GM21526 (cell line): ENCODE data around the gene CDK17.
A peak's percentile ranks its signal among the peaks of the same experiment; 100 is the strongest.
"Not testable (repeated sequence)": the region's sequence is repeated elsewhere in the genome, so short reads cannot be mapped to it uniquely, and the experiment has no call there.

Experiments used
- ATAC-seq: cut with Tn5 transposase; IDR thresholded peaks from one replicate; pipeline ENCODE4 v1.9.1; 2021; ENCODE audit warnings: moderate library complexity; ENCODE audit not compliant: unreplicated experiment, low FRiP score

CDK17 gene

DNA sequence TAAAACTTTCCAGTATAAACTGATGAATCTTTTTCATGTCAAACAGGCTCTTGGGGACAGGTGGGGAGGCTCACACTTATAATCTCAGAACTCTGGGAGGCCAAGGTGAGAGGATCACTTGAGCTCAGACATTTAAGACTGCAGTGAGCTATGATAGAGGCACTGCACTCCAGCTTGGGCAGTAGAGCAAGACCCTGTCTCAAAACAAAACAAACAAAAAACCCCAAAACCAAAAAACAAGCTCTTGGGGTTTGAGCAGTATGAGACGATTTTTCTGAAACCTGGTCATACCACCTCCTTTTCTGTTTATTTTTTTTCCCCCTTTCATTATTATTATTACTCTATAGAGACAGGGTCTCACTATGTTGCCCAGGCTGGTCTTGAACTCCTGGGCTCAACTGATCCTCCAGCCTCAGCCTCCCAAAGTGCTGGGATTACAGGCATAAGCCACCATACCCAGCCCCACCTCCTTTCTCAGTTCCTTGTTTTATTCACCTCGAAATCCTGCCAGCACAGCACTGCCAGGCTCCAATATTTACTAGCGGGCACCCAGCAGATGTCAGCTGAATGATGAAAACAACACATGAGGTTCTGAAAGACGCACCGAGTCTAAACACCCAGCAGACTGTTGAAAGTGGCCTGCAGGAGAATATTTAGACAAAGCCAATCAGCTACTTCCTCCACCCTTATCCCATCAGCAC, 19.5 kb upstream of the CDK17 start:
- ATAC-seq, result no peak

DNA sequence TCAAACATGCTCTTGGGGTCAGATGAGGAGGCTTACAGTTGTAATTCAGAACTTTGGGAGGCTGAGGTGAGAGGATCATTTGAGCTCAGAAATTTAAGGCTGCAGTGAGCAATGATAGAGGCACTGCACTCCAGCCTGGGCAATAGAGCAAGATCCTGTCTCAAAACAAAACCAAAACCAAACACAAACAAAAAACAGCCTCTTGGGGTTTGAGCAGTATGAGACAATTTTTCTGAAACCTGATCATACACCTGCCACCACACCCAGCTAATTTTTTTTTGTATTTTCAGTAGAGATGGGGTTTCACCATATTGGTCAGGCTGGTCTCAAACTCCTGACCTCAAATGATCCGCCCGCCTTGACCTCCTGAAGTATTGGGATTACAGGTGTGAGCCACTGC, 17.4 kb upstream of the CDK17 start:
- not testable (repeated sequence) for ATAC-seq

DNA sequence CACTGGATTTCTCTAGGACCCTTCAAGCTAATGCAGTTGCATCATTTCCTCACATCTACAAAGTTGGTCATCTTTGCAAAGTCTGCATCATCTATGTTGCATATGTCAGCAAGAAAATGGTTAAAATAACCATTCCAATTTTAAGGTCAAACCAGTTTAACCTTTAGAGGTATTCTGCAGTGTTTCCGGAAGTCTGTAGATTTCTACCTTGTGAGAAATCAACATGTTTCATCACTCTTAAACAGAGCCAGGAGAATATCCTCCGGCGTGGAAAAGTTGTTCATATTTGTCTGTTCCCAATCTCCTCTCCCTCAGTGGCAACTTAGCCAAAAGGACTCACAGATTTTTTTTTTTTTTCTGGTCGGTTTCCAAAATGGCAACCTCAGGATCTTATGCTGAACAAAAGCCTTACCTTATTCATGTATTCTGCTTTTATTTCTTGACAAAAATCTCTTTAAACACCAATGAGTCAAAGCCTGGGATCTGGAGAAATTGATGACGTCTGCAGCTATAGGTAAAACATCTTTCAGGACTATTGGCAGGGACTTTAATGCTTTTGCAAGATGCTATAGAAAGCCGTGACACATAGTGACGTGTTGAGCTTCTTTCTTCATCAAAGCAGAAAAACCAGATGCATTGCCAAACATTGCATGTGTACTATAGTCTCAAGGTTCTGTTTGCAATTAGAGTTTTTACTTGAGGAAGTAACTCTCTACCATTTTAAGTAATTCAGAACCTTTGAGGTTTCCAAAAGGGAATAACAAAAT, 16.0 kb upstream of the CDK17 start:
- ATAC-seq, result no peak

DNA sequence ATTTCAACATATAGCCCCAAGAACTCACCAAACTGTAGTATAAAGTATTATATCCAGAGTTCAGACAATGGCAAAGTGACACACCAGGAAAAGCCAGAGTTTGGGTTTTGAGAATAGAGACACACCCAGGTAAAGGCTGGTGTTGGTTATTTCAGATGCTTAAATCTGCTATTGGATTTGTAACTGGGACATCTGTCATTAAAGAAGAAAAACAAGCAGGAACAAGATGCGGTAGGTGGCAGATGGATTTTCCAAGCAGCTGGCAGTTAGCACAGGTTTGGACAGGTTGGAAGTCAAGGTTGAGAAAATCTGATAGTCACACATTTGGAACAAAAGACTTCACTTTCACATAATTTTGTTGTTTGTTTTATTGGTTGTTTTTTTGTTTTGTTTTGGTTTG, 14.4 kb upstream of the CDK17 start:
- ATAC-seq, result no peak

DNA sequence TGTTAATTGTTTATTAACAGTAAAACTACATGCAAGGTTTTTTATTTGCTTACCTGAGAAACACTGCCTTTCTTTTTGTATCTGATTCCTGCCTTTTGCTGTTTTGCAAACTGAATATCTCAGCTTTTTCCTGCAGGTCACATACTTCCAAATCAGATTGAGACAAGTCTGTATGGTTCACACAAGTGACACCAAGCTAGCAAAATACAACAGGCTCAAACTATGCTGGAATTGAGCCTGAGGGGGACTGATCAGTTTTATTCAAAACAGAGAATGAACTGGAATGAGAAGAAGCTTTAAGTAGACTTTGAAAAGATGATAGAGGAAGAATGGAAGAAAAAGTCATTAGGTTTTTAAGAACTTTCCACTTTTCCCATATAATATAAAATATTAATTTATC, 12.2 kb upstream of the CDK17 start:
- no peak for ATAC-seq

DNA sequence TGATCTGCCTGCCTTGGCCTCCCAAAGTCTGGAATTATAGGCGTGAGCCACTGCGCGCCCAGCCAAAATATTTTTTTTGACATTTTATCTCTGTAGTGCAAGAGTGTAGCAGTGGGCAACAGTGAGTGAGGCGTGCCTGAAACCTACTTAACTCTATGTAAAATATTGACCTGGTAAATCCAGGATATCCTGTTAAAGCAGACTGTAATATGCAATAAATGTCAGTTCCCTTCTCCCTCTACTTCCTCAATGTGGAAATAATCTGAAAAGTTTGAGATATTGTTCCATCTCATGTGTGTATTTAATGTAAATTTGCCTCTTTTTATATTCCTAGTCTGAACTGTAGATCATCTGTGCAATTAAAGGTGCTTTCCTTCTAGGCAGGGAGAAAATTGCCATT, 9.5 kb upstream of the CDK17 start:
- ATAC-seq, result no peak

DNA sequence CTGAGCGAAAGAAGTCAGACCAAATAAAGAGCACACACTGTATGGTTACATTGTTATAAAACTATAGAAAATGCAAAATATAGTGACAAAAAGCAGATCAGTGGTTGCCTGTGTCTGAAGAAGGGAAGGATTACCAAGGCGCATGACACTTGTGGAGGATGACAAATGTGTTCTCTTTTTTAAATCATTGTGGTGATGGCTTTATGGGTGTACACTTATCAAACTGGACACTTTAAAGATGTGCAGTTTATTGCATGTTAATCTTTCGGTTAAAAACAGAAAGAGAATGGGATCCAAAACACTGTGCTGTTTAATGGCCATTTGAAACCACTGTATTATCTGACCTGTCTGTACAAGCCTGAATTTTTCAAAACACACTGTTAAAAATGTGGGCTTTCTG, 8.8 kb upstream of the CDK17 start:
- ATAC-seq, result no peak

DNA sequence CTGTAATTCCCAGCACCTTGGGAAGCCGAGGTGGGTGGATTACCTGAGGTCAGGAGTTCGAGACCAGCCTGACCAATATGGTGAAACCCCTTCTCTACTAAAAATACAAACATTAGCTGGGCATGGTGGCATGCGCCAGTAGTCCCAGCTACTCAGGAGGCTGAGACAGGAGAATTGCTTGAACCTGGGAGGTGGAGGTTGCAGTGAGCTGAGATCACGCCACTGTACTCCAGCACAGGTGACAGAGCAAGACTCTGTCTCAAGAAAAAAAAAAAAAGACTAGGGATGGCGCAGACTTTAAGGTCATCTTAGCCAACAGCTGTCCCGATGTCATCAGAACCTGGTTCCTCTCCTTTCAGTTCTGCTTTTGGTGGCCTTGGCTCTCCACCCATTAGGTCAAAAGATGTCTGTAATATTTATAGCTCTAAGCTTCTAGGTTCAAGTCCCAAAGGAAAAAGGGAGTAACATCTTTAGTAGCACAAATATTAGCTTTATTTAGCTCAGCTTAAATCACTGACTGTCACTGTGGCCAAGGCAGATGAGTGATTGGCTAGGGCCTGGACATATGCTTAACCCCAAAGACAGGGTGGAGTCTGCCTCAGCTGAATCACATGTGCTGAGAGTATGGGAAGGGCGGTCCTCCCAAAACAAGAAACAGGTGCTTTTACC, 7.3 kb upstream of the CDK17 start:
- peak; percentile 90 for ATAC-seq

DNA sequence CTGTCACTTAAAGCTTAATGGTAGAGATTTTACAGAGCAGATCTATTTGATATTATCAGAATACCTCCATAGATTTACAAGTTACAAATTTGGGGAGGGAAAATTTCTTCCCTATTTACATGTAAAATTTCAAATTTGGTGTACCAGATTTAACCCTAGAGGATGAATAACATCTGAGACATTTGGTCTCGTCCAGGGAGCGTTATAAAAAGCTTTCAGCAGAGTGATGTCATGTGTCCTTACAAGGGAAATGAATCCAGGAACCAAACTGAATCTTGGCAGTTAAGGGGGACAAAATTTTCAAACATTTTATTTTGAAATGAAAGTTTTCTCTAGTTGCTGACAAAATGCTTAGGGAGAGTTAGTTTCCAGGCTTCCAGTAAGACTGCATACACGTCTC, 4.5 kb upstream of the CDK17 start:
- no peak for ATAC-seq

DNA sequence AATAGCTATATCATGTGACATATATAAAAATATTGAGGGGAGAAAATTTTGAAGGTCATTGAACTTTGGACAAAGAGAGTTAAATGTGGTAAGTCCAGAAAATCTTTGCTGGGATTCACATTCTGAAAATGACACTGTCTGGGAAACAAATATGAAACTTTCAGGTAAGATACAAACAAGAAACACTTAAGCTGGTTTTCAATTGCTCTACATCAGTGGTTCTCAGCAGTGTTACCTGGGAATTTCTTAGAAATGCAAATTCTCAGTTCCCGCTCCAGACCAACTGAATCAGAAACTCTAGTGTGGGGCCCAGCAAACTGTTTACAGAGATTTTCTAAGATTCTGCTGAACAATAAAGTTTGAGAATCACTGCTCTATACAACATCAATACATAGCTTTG, 3.6 kb upstream of the CDK17 start:
- no peak for ATAC-seq

DNA sequence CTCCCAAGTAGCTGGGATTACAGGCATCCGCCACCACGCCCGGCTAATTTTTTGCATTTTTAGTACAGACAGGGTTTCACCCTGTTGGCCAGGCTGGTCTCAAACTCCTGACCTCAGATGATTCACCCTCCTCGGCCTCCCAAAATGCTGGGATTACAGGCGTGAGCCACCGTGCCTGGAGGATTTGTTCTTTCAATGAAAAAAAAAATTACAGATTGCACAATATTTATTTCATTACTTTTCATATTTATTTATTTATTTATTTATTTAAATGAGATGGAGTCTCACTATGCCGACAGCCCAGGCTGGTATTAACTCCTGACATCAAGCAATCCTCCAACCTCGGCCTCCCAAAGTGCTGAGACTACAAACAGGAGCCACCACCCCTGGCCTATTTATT, 2.3 kb upstream of the CDK17 start:
- ATAC-seq, result not testable (repeated sequence)

DNA sequence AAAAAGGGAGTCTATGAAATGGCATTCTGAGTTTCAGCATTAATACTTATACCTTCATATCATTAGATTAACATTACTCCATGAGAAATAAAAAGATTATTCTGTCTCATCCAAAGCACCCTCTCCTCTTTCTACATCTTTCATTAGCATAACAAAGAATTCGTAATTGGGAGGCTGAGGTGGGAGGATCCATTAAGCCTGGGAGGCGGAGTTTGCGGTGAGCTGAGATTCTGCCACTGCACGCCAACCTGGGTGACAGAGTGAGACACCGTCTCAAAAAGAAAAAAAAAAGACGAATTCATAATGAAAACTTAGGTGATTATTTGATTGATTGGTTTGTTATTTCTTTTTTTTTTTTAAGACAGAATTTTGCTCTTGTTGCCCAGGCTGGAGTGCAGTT, 1.8 kb upstream of the CDK17 start:
- no peak for ATAC-seq

DNA sequence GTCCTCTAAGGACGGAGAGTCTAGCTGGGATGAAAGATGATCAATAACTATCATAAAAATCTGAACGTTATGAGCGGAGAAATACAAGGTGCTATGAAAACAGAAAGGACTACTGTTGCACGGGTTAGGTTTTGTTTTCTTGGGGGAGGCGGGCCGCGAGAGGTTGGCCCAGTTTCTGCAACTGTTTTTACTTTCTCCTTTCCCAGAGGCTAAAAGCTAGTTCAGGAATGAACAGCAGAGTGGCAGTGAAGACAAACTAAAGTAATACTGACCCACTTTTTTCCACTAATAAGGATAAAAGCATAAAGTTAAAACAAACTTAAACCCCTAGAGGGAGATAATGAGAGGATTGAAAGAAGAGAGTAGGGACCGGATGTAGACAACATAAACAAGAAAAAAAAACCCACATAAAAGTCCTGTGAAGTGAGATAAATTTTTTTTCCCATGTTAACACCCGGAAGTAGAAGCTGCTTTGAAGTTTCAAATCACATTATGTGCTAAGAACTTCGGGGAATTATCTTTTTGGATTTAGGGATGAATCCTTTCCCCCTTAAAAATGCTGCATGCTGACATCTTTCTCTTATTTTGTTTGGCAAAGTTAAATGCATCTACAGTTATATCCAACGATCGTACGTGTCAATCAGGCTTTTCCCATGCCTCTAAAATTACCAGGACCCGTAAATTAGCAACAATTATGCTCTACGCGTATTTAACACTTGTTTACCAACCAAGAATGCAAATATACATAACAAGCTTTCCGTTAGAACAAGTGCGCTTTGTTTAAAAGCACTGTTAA, 1.0 kb upstream of the CDK17 start:
- ATAC-seq, result peak; percentile 40

DNA sequence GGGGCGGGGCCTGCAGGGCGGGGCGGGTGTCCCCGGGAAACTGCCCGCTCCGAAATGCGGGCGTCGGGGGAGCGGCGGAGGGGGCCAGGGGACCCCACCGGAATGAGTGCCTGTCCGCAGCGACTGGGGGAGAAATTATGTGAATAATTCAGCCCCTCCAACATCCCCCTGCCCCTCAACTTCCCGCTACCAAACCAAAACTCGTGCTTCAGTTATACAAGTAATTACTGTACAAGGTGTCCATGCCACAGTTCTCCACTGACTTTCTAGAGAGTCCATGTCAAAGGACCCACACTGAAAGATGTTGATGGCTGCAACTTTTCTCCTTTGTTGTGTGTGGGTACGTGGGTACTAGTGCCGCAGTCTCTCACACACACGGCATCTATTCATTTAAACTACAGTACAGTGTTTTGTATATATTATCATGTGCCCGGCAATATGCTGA, 414 bp upstream of the CDK17 start:
- ATAC-seq, result peak; percentile 2

DNA sequence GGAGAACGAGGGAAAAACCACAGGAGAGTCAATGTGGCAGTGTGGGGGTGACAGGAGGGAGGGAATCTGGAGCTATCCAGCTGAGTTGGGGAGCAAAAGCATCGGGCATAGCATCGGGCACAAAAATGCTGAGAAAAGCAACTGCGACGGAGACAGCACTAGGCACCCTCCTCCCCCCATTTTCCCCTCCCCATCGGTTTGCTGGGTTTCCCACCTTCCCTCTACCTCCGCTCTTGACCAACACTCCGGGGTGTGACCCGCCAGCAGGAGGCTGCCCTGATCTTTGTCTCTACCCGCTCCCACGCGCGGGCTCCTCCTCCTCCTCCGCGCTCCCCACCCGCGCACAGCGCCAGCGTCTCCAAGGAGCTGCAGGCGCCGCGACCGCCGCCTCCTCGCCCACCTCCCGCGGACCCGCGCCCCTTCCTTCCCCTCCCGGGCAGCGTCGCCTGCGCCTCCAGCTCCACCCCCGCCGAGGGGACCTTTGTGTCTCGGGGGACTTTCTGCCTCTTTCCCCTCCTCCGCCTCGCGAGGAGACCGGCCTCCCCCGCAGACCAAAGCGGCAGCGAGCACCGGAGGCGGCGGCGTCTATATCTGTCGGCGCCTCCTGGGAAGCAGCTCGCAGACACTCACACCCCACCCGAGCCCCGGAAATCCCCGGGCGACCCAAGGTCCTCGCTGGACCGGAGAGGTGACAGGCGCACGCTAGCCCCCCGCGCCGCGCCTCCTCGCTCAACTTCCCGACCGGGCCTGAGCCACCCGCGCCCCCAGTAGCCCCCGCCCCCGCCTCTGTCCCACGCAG, 920 bp downstream of the CDK17 start:
- peak; percentile 33 for ATAC-seq

DNA sequence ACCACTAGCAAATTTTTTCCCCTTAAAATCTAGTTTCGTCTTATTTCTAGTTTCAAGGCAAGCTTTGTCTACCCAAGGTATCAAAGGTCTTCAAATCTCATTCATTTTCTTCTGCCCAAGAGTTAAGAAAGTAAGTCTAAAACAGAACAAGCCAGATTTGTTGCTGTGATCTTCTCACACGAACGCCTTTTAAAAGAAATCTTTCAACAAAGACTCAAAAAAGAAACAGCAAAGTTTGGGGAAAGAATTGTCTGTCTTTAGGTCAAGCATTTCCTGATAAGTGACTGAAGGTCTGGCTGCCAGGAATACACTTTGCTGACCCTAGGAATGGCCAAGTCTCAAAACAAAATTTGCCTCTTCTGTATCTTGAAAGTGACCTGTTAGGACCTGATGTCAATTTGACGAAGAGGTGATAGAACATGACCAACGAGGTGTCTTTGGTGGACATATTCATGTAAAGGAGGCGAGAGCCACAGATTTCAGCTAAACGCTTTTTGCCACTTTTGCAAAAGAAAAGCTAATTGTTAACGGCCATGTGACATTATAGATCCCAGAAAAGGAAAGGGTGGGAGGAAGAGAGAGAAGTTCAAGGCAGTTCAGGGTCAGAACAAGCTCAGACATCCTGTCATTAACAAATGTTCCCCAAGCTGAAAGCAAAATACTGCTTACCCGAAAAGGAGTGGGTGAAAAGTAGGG, 1.7 kb downstream of the CDK17 start:
- no peak for ATAC-seq

DNA sequence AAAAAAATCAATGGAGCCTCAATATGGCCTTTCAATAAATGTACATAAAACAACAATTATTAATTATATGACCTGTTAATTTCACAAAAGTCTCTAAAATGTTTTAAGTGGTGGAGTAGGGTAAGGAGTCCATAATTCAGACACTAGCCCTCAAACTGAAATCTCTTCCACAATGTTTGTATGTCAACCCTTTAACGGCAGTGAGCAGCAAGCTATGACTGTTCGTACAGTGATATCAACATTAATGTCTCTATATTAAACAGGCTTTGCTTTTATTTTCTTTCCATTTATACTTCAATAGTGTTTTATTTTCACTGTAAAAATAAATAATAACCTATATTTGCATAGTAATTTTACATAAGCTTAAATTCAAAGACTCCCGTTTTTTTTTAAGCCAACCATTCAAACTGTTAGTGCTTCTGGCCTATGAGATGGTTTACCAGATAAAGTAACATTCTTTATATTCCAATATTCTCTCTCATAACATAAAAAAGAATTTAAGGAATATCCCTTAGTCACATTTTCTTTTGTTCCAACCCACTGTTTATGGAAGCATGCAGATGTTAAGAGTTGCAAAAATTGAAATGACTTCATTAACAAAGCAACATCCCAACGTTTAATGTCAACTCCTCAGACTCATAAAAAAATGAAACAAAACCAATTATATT, 2.3 kb downstream of the CDK17 start:
- no peak for ATAC-seq

DNA sequence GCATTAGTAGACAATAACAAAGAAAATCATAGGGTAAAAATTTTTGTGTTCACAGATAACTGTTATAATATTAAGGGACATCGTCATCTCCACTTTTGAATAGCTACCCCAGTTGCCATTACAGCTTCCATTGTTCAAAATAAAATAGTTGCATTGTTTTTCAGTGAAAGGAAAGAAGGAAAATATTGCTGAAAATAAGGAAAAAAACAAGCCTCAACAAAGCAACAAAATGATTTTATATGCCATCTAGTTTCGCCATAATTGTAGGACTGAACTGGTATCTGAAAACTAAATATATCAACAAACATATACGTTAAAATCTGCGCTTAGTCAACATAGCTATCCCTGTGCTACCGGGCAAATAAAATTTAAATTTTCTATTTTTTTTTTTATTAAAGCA, 3.3 kb downstream of the CDK17 start:
- ATAC-seq, result no peak

DNA sequence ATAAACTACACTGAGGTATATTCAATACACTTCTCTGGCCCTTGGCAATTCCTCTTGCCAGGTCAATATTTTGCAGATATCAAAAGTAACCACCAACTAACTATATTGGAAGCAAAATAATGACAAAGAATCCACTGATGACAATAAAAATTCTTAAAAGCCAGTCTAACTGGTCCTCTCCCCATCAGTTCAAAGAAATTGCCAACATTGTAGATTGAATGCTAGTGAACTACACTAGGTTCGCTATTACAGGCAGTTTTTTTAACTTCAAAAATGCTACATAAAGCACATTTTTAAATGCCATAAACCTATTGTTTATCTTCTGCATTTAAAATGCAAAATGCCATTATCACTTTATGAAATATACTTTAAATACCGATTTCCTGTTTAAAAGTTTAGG, 4.0 kb downstream of the CDK17 start:
- no peak for ATAC-seq
